Measurements from ENCODE around the gene TMCO6. TPM values are rescaled to one million over a fixed set of nuclear protein-coding genes. Genes with fewer than 3 reads are reported as not detected.

TMCO6 gene
- total and polyA plus RNA-seq, 8 donors: 7.6 to 23.1 (median 18.9) TPM

Small RNA genes lying within 50 kb of the gene (microRNA-seq; reads per million reads assigned to microRNA genes)
- gene MIR3655: 0 to 0.55 reads per million in 2 donors

Other genes with a start within 250 kb of the TMCO6 start
- 100 to 1,000 TPM; 104 to 136 TPM for gene ANKHD1, start 237.6 kb upstream of the TMCO6 start, total RNA-seq
- 100 to 1,000 TPM; 117 to 148 (median 136) TPM for gene ANKHD1, start 237.6 kb upstream of the TMCO6 start, polyA plus RNA-seq (ENCODE audit: insufficient read length in 6 of 6)
- 10 to 100 TPM; 10.6 to 16.8 TPM for gene EIF4EBP3, start 91.8 kb upstream of the TMCO6 start, total RNA-seq
- gene EIF4EBP3, start 91.8 kb upstream of the TMCO6 start, polyA plus RNA-seq (ENCODE audit: insufficient read length in 6 of 6): 10 to 100 TPM; 10.2 to 13.2 (median 12.4) TPM
- gene SRA1, start 82.0 kb upstream of the TMCO6 start, total RNA-seq: 10 to 100 TPM; 25.1 to 33.0 TPM
- gene SRA1, start 82.0 kb upstream of the TMCO6 start, polyA plus RNA-seq (ENCODE audit: insufficient read length in 6 of 6): 10 to 100 TPM; 20.2 to 36.2 (median 23.1) TPM
- gene APBB3, start 74.9 kb upstream of the TMCO6 start, total RNA-seq: 10 to 100 TPM; 19.6 to 23.2 TPM
- gene APBB3, start 74.9 kb upstream of the TMCO6 start, polyA plus RNA-seq (ENCODE audit: insufficient read length in 6 of 6): 10 to 100 TPM; 39.6 to 60.1 (median 50.6) TPM
- gene SLC35A4, start 74.6 kb upstream of the TMCO6 start, total RNA-seq: 10 to 100 TPM; 78.6 to 82.8 TPM
- 10 to 100 TPM; 63.8 to 79.8 (median 73.9) TPM for gene SLC35A4, start 74.6 kb upstream of the TMCO6 start, polyA plus RNA-seq (ENCODE audit: insufficient read length in 6 of 6)
- gene CD14, start 6.3 kb upstream of the TMCO6 start, total RNA-seq: 100 to 1,000 TPM in 1 of 2 donors, 10 to 100 TPM in 1; 76.8 to 252 TPM
- 10 to 100 TPM; 11.1 to 21.1 (median 18.8) TPM for gene CD14, start 6.3 kb upstream of the TMCO6 start, polyA plus RNA-seq (ENCODE audit: insufficient read length in 6 of 6)
- gene NDUFA2, start 8.2 kb downstream of the TMCO6 start, total RNA-seq: 10 to 100 TPM; 50.2 to 62.8 TPM
- 10 to 100 TPM; 56.3 to 68.2 (median 64.1) TPM for gene NDUFA2, start 8.2 kb downstream of the TMCO6 start, polyA plus RNA-seq (ENCODE audit: insufficient read length in 6 of 6)
- 10 to 100 TPM; 53.9 to 58.5 TPM for gene IK, start 8.4 kb downstream of the TMCO6 start, total RNA-seq
- 100 to 1,000 TPM; 131 to 178 (median 164) TPM for gene IK, start 8.4 kb downstream of the TMCO6 start, polyA plus RNA-seq (ENCODE audit: insufficient read length in 6 of 6)
- gene WDR55, start 25.5 kb downstream of the TMCO6 start, total RNA-seq: 10 to 100 TPM; 21.0 to 26.5 TPM
- gene WDR55, start 25.5 kb downstream of the TMCO6 start, polyA plus RNA-seq (ENCODE audit: insufficient read length in 6 of 6): 10 to 100 TPM; 17.8 to 24.0 (median 20.7) TPM
- gene DND1, start 34.1 kb downstream of the TMCO6 start, total RNA-seq: under 1 TPM; 0.41 to 0.71 TPM
- gene DND1, start 34.1 kb downstream of the TMCO6 start, polyA plus RNA-seq (ENCODE audit: insufficient read length in 6 of 6): 1 to 10 TPM in 2 of 6 donors, under 1 TPM in 2, not detected in 2; 0.36 to 1.3 (median 0.80) TPM
- 10 to 100 TPM; 36.2 to 50.4 TPM for gene HARS1, start 51.9 kb downstream of the TMCO6 start, total RNA-seq
- 10 to 100 TPM; 70.5 to 82.8 (median 74.3) TPM for gene HARS1, start 51.9 kb downstream of the TMCO6 start, polyA plus RNA-seq (ENCODE audit: insufficient read length in 6 of 6)
- 10 to 100 TPM; 23.4 to 25.2 TPM for gene HARS2, start 52.0 kb downstream of the TMCO6 start, total RNA-seq
- gene HARS2, start 52.0 kb downstream of the TMCO6 start, polyA plus RNA-seq (ENCODE audit: insufficient read length in 6 of 6): 10 to 100 TPM; 46.4 to 57.4 (median 51.2) TPM
- 10 to 100 TPM; 40.6 to 43.8 TPM for gene ZMAT2, start 61.0 kb downstream of the TMCO6 start, total RNA-seq
- 100 to 1,000 TPM in 5 of 6 donors, 10 to 100 TPM in 1; 97.8 to 133 (median 118) TPM for gene ZMAT2, start 61.0 kb downstream of the TMCO6 start, polyA plus RNA-seq (ENCODE audit: insufficient read length in 6 of 6)
- not detected for gene PCDHA1, start 146.7 kb downstream of the TMCO6 start, total RNA-seq
- under 1 TPM in 4 of 6 donors, not detected in 2; 0.06 to 0.14 (median 0.11) TPM for gene PCDHA1, start 146.7 kb downstream of the TMCO6 start, polyA plus RNA-seq (ENCODE audit: insufficient read length in 6 of 6)
- under 1 TPM; 0.18 to 0.52 TPM for gene PCDHA2, start 155.4 kb downstream of the TMCO6 start, total RNA-seq
- under 1 TPM; 0.15 to 0.46 (median 0.35) TPM for gene PCDHA2, start 155.4 kb downstream of the TMCO6 start, polyA plus RNA-seq (ENCODE audit: insufficient read length in 6 of 6)
- gene PCDHA3, start 161.6 kb downstream of the TMCO6 start, total RNA-seq: under 1 TPM; 0.50 to 0.73 TPM
- gene PCDHA3, start 161.6 kb downstream of the TMCO6 start, polyA plus RNA-seq (ENCODE audit: insufficient read length in 6 of 6): under 1 TPM; 0.21 to 0.46 (median 0.40) TPM
- under 1 TPM; 0.65 to 0.79 TPM for gene PCDHA4, start 167.6 kb downstream of the TMCO6 start, total RNA-seq
- gene PCDHA4, start 167.6 kb downstream of the TMCO6 start, polyA plus RNA-seq (ENCODE audit: insufficient read length in 6 of 6): under 1 TPM; 0.20 to 0.70 (median 0.46) TPM
- gene PCDHA5, start 182.2 kb downstream of the TMCO6 start, total RNA-seq: under 1 TPM; 0.37 to 0.64 TPM
- under 1 TPM; 0.06 to 0.17 (median 0.08) TPM for gene PCDHA5, start 182.2 kb downstream of the TMCO6 start, polyA plus RNA-seq (ENCODE audit: insufficient read length in 6 of 6)
- 1 to 10 TPM in 1 of 2 donors, under 1 TPM in 1; 0.76 to 1.8 TPM for gene PCDHA6, start 188.5 kb downstream of the TMCO6 start, total RNA-seq
- gene PCDHA6, start 188.5 kb downstream of the TMCO6 start, polyA plus RNA-seq (ENCODE audit: insufficient read length in 6 of 6): under 1 TPM; 0.34 to 0.90 (median 0.46) TPM
- gene PCDHA7, start 194.8 kb downstream of the TMCO6 start, total RNA-seq: under 1 TPM; 0.52 to 0.87 TPM
- gene PCDHA7, start 194.8 kb downstream of the TMCO6 start, polyA plus RNA-seq (ENCODE audit: insufficient read length in 6 of 6): under 1 TPM; 0.10 to 0.66 (median 0.49) TPM
- gene PCDHA8, start 201.7 kb downstream of the TMCO6 start, total RNA-seq: under 1 TPM in 1 of 2 donors, not detected in 1; 0.21 TPM
- gene PCDHA8, start 201.7 kb downstream of the TMCO6 start, polyA plus RNA-seq (ENCODE audit: insufficient read length in 6 of 6): under 1 TPM; 0.05 to 0.16 (median 0.12) TPM
- under 1 TPM in 1 of 2 donors, not detected in 1; 0.20 TPM for gene PCDHA9, start 208.9 kb downstream of the TMCO6 start, total RNA-seq
- gene PCDHA9, start 208.9 kb downstream of the TMCO6 start, polyA plus RNA-seq (ENCODE audit: insufficient read length in 6 of 6): under 1 TPM; 0.03 to 0.11 (median 0.06) TPM
- 1 to 10 TPM in 1 of 2 donors, under 1 TPM in 1; 0.47 to 1.7 TPM for gene PCDHA10, start 216.4 kb downstream of the TMCO6 start, total RNA-seq
- gene PCDHA10, start 216.4 kb downstream of the TMCO6 start, polyA plus RNA-seq (ENCODE audit: insufficient read length in 6 of 6): under 1 TPM; 0.14 to 0.65 (median 0.39) TPM
- 1 to 10 TPM; 1.4 to 1.5 TPM for gene PCDHA11, start 229.5 kb downstream of the TMCO6 start, total RNA-seq
- under 1 TPM; 0.15 to 0.53 (median 0.27) TPM for gene PCDHA11, start 229.5 kb downstream of the TMCO6 start, polyA plus RNA-seq (ENCODE audit: insufficient read length in 6 of 6)
- 1 to 10 TPM; 3.6 to 7.4 TPM for gene PCDHA12, start 235.9 kb downstream of the TMCO6 start, total RNA-seq
- under 1 TPM in 5 of 6 donors, not detected in 1; 0.03 to 0.09 (median 0.06) TPM for gene PCDHA12, start 235.9 kb downstream of the TMCO6 start, polyA plus RNA-seq (ENCODE audit: insufficient read length in 6 of 6)
- 1 to 10 TPM; 1.5 to 1.7 TPM for gene PCDHA13, start 242.7 kb downstream of the TMCO6 start, total RNA-seq
- under 1 TPM; 0.09 to 0.38 (median 0.26) TPM for gene PCDHA13, start 242.7 kb downstream of the TMCO6 start, polyA plus RNA-seq (ENCODE audit: insufficient read length in 6 of 6)

All from left lung (tissue), 8 donors.